Stimulated activated CD4-positive, alpha-beta T cell treated with anti-CD3 and anti-CD28 coated beads, TNF-alpha, amount 100 ng/mL, for 1 hour (primary cell): Measurements from ENCODE around the gene NUTM2B.
"Not testable (repeated sequence)": the region's sequence is repeated elsewhere in the genome, so short reads cannot be mapped to it uniquely, and the experiment has no call there.

Source experiments
- DNase-seq, 3 donors: peaks; one replicate each; pipeline ENCODE4 v3.0.0-alpha.2; 2020; ENCODE audit warnings: low read depth in 3 of 3, low spot score in 1 of 3

Gene NUTM2B, protein sequence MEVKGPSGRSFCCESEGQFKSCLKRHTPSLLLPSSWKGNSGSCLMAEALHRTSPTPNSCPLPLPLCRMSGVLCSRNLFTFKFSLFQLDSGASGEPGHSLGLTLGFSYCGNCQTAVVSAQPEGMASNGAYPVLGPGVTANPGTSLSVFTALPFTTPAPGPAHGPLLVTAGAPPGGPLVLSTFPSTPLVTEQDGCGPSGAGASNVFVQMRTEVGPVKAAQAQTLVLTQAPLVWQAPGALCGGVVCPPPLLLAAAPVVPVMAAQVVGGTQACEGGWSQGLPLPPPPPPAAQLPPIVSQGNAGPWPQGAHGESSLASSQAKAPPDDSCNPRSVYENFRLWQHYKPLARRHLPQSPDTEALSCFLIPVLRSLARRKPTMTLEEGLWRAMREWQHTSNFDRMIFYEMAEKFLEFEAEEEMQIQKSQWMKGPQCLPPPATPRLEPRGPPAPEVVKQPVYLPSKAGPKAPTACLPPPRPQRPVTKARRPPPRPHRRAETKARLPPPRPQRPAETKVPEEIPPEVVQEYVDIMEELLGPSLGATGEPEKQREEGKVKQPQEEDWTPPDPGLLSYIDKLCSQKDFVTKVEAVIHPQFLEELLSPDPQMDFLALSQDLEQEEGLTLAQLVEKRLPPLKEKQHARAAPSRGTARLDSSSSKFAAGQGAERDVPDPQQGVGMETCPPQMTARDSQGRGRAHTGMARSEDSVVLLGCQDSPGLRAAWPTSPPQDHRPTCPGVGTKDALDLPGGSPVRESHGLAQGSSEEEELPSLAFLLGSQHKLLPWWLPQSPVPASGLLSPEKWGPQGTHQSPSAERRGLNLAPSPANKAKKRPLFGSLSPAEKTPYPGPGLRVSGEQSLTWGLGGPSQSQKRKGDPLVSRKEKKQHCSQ

DNA sequence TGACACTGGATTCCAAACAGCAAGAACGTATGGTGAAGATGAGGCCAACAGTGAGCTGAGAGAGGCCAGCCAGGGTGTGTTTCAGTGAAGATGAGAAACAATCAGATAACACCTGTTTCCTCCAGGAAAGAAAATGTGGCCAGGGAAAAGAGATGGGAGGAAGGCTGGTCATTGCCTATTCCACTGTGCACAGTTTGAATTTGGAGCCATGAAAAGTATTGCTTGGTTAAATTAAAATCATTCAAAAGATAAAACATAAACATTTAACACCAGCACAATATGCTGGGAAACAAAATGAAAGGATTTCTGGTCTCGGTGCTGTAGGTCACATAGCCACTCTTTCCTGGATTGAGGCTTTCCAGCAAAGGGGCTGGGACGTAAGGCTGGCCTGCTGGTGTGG, at the start of gene NUTM2B:
TSS of gene NUTM2B (plus strand) at position 301 of the 400 bp plus-strand sequence. CDS start 383 bp downstream, outside the sequence.
- not testable (repeated sequence) for DNase-seq

DNA sequence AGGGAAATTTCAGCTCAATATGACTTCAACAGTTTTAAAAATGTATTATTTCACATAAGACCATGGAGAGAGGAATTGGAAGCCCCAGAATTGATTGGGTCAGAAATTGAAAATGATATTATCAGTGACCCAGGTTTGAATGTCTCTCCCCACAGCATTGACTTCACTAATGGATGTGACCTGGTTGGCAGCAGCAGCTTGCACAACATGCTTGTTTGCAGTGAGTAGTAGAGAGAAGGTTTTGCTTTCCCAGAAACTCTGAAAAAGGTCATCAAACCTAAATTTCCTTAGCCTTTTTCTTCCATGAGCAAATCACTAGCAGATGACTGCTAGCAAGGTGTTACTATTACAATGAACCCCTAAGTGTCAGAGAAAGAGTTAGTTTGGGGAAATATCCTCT, 39.7 kb upstream of the NUTM2B start:
- not testable (repeated sequence) for DNase-seq

DNA sequence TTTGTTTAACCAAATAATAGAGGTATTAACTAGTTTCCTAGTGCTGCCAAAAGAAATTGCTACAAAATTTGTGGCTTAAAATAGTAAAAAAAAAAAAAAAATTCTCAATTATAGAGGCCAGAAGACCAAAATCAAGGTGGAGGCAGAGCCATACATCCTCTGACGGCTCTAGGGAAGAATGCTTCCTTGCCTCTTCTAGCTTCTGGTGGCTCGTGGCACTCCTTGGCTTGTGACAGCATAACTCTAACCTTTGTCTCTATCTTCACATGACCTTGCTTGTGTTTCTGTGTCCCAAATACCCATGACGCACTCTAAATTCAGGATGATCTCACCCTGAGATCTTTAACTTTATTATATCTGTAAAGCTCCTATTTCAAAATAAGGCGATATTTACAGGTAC, 38.3 kb upstream of the NUTM2B start:
- not testable (repeated sequence) for DNase-seq

DNA sequence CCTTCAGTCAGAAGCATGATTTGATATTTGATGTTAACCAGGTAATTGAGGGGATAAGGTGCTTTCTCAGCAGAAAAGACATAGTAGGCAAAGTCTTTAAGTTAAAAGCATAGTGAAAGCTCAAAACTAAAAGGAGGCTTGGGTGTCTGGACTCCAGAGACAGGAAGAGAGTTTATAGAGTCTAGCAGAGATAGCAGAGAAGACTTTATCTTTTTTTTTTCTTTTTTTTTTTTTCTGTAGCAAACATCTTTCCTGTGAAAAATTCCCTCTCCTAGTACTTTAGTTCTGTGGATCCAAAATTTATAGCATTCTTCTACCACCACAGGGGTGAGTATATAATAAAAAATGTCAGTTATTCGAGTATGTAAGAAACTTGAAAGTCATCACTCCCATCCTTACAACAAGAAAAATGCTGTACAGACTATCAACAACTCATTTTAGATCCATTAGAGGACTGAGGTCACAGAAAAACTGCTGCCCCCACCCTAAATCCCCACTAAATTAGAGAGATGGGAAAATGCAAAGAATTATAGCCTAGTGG, 33.7 kb upstream of the NUTM2B start:
- not testable (repeated sequence) for DNase-seq

DNA sequence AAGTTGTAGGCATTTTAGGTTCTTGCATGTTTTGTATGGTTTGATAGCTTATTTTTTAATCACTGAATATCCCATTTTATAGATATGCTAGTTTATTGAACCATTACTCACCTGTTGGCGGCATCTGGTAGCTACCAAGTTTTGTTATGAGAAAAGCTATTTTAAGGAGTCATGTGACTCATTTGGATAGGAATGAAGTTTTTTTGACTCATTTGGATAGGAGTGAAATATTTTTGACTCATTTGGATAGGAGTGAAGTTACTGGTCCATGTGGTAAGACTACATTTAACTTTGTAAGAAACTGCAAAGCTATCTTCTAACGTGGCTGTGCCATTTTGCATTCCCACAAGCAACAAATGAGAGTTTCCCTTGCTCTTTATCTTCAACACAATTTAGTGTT, 28.1 kb upstream of the NUTM2B start:
- DNase-seq = not testable (repeated sequence)

DNA sequence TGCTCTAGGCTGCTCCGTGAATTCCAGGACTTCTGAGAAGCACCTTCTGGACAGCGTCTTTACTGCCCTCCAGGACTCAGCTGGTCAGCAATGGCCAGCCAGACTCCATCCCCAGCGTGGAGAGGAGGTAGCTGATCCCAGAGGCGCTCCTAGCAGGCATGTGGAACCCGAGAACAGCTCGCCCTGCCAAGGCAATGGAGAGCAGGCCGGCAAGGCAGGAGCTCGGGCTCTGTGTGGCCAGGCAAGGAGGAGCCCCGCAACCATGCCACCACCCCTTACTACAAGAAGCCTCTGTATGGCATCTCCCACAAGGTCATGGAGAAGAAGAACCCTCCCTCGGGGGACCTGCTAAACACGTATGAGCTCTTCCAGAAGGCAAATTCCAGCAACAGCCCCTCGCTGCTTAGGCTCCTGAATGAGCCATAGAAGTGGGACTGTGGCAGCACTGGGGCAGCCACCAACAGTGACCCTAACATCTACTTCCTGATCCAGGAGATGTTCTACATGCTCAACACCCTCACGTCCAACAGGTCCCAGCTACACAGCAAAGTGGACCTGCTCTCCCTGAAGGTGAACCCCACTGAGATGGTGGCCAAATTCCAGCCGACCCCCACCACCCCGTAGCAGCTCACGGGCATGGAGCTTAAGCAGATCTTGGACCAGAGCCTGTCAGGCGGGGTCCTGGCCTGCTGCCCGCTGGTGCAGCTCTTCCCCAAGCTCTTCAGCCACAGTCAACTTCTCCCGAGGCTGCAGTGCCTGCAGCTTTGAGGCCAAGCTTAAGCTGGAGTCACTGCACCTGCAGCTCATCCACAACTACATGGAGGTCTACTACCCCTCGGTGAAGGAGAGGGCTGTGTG, 19.8 kb upstream of the NUTM2B start:
- not testable (repeated sequence) for DNase-seq

DNA sequence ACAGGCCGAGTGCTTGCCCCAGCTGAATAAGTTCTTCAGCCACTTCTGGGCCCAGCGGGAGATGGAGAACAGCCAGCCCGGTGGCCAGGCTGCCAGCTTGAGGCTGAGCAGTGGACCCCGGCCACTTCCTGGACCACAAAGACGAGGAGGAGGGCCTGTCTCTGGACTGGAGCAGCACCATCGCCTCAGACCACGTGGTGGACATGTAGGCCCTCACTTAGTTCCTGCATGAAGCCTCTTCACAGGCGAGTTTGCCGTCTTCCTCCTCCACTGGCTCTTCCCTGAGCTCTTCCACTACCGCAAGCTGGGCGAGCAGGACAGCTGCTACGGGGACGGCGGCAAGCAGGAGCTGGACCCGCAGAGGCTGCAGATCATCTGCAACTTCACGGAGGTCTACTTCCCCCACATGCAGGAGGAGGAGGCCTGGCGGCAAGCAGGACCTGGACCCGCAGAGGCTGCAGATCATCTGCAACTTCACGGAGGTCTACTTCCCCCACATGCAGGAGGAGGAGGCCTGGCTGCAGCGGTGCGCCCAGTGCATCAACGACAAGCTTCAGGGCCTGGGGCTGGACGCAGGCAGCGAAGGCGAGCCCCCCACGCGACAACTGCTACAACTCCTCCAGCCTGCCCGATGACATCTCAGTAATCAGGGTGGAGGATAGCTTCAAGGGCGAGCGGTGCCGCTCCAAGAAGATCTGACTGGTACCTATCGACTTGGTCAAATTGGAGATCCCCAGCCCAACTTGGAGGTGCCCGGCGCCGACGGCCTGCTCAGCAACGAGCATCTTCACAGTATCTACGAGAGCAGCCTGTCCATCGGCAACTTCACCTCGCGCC, 18.9 kb upstream of the NUTM2B start:
- DNase-seq = not testable (repeated sequence)

DNA sequence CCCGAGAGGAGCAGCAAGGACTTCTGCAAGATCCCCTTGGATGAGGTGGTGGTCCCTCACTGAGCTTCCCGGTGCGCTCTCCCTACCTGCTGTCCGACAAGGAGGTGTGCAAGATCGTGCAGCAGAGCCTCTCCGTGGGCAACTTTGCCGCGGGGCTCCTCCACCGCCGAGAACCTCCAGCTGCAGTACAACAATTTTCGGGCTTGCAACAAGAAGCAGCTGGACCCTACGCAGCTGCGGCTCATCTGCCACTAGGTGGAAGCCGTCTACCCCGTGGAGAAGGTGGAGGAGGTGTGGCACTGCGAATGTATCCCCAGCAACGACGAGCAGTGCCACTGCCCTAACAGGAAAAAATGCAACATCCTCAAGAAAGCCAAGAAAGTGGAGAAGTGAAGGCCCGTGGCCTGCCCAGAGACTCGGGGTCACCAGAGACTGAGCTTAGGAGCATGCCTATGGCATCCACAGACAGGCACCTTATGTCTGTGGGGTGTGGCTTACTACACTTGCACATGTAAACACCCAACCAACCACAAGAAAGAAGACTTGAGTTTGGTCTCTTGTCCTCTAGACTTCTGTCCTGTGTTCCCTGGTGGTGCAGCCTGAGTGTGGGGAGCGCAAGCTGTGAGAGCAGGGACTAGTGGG, 17.9 kb upstream of the NUTM2B start:
- peak in 2 of 3 donors; percentile 10 to 15 for DNase-seq

DNA sequence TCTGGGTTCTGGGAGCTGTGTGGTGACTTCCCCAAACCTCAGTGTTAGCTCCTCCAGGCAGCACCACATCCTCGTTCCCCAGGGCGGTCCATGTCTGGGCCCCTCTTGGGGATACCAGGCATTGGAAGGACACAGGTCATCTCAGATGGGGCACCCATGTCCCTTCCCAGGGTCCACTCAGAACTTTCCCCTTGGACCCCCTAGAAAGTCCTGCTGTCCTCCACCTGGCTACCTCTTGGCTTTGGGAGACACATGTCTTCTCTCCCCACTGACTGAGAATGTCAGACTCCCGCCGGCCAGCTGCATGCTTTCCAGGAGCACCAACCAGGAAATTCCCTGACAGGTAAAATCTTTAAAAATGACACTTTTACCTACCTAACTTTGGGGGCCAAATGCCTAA, 16.4 kb upstream of the NUTM2B start:
- DNase-seq = not testable (repeated sequence)

DNA sequence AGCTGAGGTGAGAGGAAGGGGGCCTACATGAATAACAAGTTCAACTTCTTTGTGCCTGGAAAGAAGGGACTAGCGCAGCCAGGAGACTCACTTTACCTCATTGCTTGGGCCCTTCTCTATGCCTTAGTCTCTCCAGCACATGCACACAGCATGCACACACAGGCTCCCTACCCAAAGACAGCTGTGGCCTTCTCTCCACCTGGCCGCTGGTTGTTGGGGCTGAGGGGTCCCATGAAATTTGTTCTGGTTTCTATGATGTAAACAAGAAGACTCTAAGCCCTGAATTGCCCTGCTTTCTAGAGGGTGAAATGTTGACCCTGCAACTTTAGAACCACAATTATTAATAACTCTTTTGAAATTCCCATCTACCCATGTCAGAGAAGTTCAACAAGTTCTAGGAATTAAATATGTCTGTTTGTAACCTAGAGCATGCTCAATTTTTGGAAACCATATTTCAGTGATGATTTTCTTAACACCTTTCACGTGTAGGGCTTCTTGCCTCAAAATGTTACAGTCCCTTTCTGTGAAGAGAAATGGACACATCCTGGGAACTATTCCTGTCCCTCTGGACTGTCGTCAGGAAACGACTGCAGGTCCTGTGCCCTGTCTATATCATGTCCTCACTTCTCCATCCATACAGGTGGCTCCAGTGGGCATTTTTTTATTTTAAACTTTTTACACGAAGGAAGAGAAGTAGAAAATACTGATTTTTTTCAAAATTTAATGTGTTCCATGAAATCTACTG, 15.4 kb upstream of the NUTM2B start:
- not testable (repeated sequence) for DNase-seq

DNA sequence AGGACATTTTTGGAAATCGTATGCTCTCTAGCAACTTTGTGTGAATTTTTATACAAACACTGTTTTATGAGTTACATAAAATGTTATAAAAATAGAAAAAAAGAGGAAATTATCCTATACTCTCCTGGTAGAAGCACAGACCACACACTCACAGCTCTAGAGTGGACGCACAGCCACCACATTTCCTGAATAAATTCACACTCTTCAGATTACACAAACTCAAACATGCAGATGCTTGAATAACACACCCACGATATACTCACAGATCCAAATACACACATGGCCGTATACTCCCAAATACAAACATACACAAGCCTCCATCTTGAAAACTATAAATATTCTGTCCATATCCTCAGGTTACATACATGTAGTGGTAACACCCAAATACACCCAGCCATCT, 14.2 kb upstream of the NUTM2B start:
- not testable (repeated sequence) for DNase-seq

DNA sequence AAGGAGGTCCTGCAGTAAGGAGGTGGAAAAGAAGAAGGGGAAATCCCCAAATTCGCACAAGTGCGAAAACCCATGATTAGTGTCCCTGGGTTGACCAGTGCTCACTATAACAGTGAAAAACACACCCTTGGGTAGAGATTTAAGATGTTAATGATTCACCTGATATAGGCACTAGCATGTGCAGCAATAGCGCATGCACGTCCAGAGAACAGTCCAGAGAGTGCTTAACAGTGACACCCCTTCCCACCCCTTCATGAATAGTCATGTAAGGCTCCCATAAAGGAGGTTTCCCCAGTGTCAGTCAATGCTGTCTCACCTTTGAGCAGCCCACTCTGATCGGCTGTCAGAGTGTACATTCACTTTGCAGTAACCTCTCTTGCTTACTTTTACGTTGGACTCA, 6.4 kb upstream of the NUTM2B start:
- DNase-seq = not testable (repeated sequence)

DNA sequence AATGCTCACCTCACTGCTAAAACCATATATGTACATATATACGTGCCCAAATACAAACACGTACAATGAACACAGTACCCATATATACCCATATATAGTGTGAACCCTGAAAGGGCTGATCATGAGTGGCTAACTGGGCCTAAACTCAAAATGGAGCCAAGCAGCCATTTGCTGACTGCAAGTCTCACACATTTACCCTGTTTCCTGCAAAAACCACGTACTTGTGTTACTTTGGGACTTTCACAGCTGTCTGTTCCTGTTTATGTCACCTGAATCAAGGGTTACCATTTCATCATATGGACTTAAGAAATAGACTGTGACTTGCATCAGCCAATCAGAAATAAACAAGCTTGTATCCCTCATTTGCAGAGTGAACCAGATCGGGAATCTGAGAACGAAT, 5.9 kb upstream of the NUTM2B start:
- DNase-seq = not testable (repeated sequence)

DNA sequence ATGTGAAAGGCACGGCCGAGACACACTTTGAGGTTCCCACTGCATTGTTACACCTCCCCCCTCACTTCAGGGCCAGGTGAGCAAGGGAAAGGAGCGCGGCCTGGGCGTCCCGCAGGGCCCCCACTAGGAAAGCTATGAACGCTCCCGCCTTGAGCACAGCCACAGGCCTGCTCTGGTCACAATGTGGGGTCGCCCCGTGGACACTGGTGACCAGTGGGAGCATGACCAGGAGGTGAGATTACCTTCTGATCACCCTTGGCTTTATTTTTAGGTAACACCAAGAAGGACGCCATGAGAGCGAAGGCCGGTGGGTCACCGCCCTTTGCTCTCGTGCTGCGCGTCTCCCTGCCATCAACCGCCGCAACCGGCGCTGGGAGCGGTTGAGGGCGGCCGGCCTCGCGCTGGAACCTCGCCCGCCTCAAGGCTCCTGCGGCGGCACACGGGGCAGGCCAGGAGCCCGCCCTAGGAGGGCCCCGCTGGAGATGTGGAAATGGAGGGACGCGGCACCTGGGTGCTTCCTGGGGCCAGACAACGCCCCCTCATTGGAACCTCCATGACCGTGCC, 2.6 kb upstream of the NUTM2B start:
- DNase-seq = not testable (repeated sequence)

DNA sequence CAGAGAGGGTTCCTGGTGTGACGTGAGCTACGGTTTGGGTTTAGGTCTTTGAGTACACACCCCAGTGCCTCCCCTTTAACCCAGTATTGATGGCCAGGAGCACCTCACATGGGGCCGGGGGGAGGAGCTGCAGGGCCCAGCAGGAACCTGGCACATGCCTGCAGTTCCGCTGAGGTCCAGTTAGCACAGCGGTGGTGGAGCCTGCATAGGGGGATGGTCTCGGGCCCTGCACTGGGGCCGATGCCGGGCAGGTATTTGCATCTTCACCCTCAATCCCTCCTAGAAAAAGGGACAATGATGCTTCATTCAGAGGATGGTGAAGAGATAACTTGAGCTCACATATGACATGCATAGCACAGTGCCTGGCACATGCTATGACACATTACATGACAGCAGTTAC, 4.0 kb downstream of the NUTM2B start:
- not testable (repeated sequence) for DNase-seq

DNA sequence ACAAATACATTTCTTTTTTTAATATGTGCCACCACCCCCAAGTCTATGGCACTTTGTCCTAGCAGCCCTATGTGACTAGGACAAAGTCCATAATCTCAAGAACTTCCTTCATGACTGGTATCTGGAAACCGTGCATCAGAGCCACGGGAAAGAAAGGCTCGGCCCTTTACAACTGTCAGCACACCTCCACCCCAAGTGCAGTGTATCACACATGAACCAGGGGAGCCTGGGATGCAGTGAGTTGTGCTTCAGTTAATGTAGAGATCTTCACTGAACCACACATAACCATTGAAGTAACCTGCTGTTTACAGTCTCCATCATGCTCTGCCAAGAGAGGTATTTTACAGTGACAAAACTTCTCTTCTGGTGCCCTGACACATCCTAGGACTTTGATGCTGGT, 11.9 kb downstream of the NUTM2B start:
- not testable (repeated sequence) for DNase-seq

DNA sequence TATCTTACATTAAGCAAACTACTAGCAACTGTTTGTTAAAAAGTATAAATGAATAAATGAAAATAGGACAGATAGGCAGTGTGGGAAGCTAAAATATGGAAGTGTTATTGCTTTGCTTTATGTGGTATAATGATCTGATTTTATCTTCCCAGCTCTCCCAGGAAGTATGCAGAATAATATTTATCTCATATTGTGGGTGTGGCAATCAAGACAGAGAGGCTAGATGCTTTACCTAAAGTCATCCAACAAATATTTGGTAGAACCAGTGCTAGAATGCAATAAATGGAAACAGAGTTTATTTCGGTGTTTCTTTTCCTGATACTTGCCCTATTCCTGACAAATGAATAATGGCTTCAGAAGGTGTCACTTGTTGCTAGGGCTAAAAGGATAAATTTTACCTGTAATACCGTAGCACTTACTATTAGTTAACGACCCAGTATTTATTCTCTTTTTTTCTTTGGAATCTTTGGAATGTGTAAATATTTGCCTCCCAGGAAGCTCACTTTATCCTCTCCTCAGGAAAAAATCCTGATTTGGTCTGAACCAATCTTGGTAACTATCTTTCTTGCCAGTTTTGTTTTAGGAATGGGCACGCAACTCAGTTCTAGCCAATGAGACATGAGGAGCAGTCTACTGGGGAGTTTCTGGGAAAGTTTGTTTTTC, 14.0 kb downstream of the NUTM2B start:
- DNase-seq = not testable (repeated sequence)

DNA sequence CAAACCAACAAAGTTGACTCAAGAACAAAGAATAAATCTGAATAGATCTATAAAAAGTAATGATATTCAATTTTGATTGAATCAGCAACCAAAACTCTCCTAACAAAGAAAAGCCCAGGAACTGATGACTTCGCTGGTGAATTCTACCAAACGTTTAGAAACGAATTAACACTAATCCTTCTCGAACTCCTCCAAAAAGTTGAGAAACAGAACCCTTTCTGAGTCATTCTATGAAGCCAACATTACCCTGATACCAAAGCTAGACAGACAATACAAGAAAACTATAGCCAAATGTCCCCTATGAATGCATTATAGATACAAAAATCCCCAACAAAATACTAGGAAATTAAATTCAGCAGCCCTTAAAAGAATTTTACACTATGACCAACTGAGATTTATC, 17.0 kb downstream of the NUTM2B start:
- DNase-seq = not testable (repeated sequence)
